Neuronal stem cell (in vitro differentiated cells): ENCODE measurements around the gene ECHDC1.

Experiments used
- DNase-seq: peaks from one replicate; pipeline ENCODE4 v3.0.0-alpha.2; 2013; ENCODE audit warnings: low spot score
- H2AFZ ChIP-seq: one replicate; pipeline ENCODE4 v1.6.1; 2013; ENCODE audit warnings: mild to moderate bottlenecking, low read length, inconsistent platforms
- H2AK5ac ChIP-seq: 2 replicates; pipeline ENCODE4 v1.6.1; 2013; ENCODE audit warnings: low read depth, mild to moderate bottlenecking, inconsistent platforms, low read length, moderate library complexity, mixed read lengths
- H2BK120ac ChIP-seq: 2 replicates; pipeline ENCODE4 v1.6.1; 2013; ENCODE audit warnings: low read depth, mild to moderate bottlenecking, inconsistent platforms, low read length, moderate library complexity, mixed read lengths
- H2BK12ac ChIP-seq: one replicate; pipeline ENCODE4 v1.6.1; 2013; ENCODE audit warnings: low read length, inconsistent platforms
- H2BK15ac ChIP-seq: 2 replicates; pipeline ENCODE4 v1.6.1; 2013; ENCODE audit warnings: mild to moderate bottlenecking, low read length, inconsistent platforms, mixed read lengths
- H2BK5ac ChIP-seq: one replicate; pipeline ENCODE4 v1.6.1; 2013; ENCODE audit warnings: inconsistent platforms, mild to moderate bottlenecking, low read length, moderate library complexity
- H3K14ac ChIP-seq: one replicate; pipeline ENCODE4 v1.6.1; 2013; ENCODE audit warnings: low read length, inconsistent platforms
- H3K18ac ChIP-seq: 2 replicates; pipeline ENCODE4 v1.6.1; 2013; ENCODE audit warnings: low read length, inconsistent platforms
- H3K23ac ChIP-seq: 2 replicates; pipeline ENCODE4 v1.6.1; 2013; ENCODE audit warnings: low read depth, mild to moderate bottlenecking, mixed read lengths, low read length, inconsistent platforms; ENCODE audit not compliant: poor library complexity
- H3K27ac ChIP-seq: replicated peaks from 3 replicates; pipeline ENCODE4 v1.5.1; 2013; ENCODE audit warnings: low read length, inconsistent platforms
- H3K27me3 ChIP-seq, 3 experiments: 2 replicates each; pipeline ENCODE4 v1.6.1; 2013; ENCODE audit warnings: low read length in 3 of 3, mild to moderate bottlenecking in 2 of 3, inconsistent platforms in 1 of 3, low read depth in 1 of 3, mixed read lengths in 1 of 3, moderate library complexity in 1 of 3; ENCODE audit not compliant: control insufficient read depth in 3 of 3, insufficient read depth in 3 of 3
- H3K36me3 ChIP-seq, 2 donors: replicated peaks in 1 of 2; 2 replicates each; pipeline ENCODE4 v1.6.1; 2013; ENCODE audit warnings: low read length in 2 of 2; ENCODE audit not compliant: control insufficient read depth in 2 of 2, insufficient read depth in 2 of 2
- H3K4ac ChIP-seq: 2 replicates; pipeline ENCODE4 v1.6.1; 2013; ENCODE audit warnings: inconsistent platforms, mild to moderate bottlenecking, low read length, moderate library complexity
- H3K4me1 ChIP-seq, 2 donors: 1 replicate in 1 of 2; 2 replicates in 1 of 2; pipeline ENCODE4 v1.6.1; 2013; ENCODE audit warnings: low read length in 2 of 2, low read depth in 1 of 2; ENCODE audit not compliant: control insufficient read depth in 2 of 2, insufficient read depth in 1 of 2
- H3K4me2 ChIP-seq: one replicate; pipeline ENCODE4 v1.6.1; 2013; ENCODE audit warnings: mild to moderate bottlenecking, low read length, inconsistent platforms; ENCODE audit not compliant: insufficient read depth, poor library complexity, severe bottlenecking
- H3K4me3 ChIP-seq, 2 donors: 2 replicates each; pipeline ENCODE4 v1.5.1; 2013; ENCODE audit warnings: low read length in 2 of 2, mild to moderate bottlenecking in 2 of 2, inconsistent platforms in 1 of 2, moderate library complexity in 1 of 2
- H3K79me1 ChIP-seq: one replicate; pipeline ENCODE4 v1.6.1; 2013; ENCODE audit warnings: low read depth, mild to moderate bottlenecking, inconsistent platforms, low read length, moderate library complexity
- H3K9ac ChIP-seq: one replicate; pipeline ENCODE4 v1.6.1; 2013; ENCODE audit warnings: mild to moderate bottlenecking, low read depth, low read length, inconsistent platforms; ENCODE audit not compliant: poor library complexity
- H3K9me3 ChIP-seq, 2 donors: replicated peaks in 1 of 2; 2 replicates each; pipeline versions ENCODE3 to v1.6.1; 2013; ENCODE audit warnings: low read length in 2 of 2, mild to moderate bottlenecking in 2 of 2, inconsistent platforms in 1 of 2, low read depth in 1 of 2, mixed read lengths in 1 of 2, moderate library complexity in 1 of 2; ENCODE audit not compliant: control insufficient read depth in 2 of 2, insufficient read depth in 1 of 2
- H4K8ac ChIP-seq: one replicate; pipeline ENCODE4 v1.6.1; 2013; ENCODE audit warnings: low read depth, mild to moderate bottlenecking, inconsistent platforms, low read length, moderate library complexity
- H4K91ac ChIP-seq: one replicate; pipeline ENCODE4 v1.6.1; 2013; ENCODE audit warnings: low read length, low read depth, mild to moderate bottlenecking, inconsistent platforms; ENCODE audit not compliant: poor library complexity
- WGBS, 2 donors: extraction: QIAGEN DNeasy Blood & Tissue Kit; methylation state at CpG; one replicate each; pipeline ENCODE4 v1.1.7; 2013; ENCODE audit warnings: missing lambda C conversion rate in 2 of 2, mixed read lengths in 1 of 2; ENCODE audit not compliant: insufficient read length in 2 of 2, insufficient replicate concordance in 1 of 2; ENCODE audit errors: extremely low coverage in 2 of 2; 5-methylcytosine and 5-hydroxymethylcytosine counted together

ECHDC1 gene

DNA sequence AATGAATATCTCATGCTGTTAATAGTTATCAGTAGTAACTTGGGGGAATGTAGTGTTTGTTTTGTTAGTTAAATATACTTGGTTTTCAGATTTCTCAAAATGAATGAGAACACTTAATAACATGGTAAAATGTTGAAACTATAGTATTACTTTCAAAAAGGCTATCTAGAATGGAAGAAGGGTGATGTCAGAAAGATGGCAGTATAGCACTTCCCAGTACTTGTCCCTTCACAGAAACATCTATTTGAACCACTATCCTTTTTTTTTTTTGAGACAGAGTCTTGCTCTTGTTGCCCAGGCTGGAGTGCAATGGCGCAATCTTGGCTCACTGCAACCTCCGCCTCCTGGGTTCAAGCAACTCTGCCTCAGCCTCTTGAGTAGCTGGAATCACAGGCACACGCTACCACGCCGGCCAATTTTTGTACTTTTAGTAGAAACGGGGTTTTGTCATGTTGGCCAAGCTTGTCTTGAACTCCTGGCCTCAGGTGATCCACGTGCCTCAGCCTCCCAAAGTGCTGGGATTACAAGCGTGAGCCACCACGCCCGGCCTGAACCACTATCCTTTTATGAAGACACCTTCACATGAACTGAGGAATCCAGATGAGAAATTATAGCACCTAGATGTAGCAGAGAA, 4.7 kb upstream of the ECHDC1 start:
- H3K36me3 ChIP-seq: peaks cover 0 to 14% of the 10 kb centered on the region in 2 donors
- H3K79me1 ChIP-seq: peaks cover 2% of the 10 kb centered on the region
- H3K27me3 ChIP-seq: no peaks in the 10 kb centered on the region
- H3K4me1 ChIP-seq: peaks cover 2 to 3% of the 10 kb centered on the region in 2 donors
- H3K23ac ChIP-seq: no peak overlapping the region
- no peak overlapping the region for H3K14ac ChIP-seq
- no peak for DNase-seq
- H3K4ac ChIP-seq: no peak overlapping the region
- no peak overlapping the region for H3K18ac ChIP-seq
- H2AK5ac ChIP-seq: no peak overlapping the region
- H3K27ac ChIP-seq: no peak overlapping the region
- H3K4me2 ChIP-seq: no peak overlapping the region
- H3K9me3 ChIP-seq: peaks cover 4 to 45% of the 10 kb centered on the region in 2 donors
- H4K8ac ChIP-seq: no peak overlapping the region
- H3K9ac ChIP-seq: no peak overlapping the region
- H4K91ac ChIP-seq: no peak overlapping the region
- H2BK120ac ChIP-seq: no peak overlapping the region
- H2AFZ ChIP-seq: no peak overlapping the region
- WGBS, 2 donors: no CpG with 5 or more reads among the region's 10 CpGs
- no peak overlapping the region for H2BK15ac ChIP-seq
- H3K4me3 ChIP-seq: no peak overlapping the region
- H2BK12ac ChIP-seq: no peak overlapping the region
- no peak overlapping the region for H2BK5ac ChIP-seq

DNA sequence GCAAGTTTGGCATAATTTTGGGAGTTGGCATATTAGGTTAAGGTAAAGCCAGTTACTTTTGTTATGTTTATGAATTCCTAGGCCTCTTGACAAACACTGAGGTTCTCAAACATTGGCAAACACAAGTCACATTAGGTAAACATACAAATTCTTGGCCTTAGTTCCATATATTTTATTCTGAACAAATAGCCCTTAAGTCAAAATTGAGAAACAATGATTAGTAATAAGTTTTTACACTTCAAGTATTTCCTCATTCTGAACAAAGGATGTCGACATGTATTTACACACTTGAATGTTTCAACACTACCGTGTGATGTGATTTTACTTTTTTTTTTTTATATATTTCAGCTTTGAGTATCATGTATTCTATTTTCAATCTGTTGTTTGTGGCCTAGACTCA, 3.8 kb upstream of the ECHDC1 start:
- Histone ChIP-seq H3K4me2 (no peak overlapping the region), H3K9ac (no peak overlapping the region), H2BK12ac (no peak overlapping the region), H4K8ac (no peak overlapping the region), H3K36me3 (peaks cover 0 to 14% of the 10 kb centered on the region in 2 donors), H2AFZ (no peak overlapping the region), H3K14ac (no peak overlapping the region), H4K91ac (no peak overlapping the region), H3K23ac (no peak overlapping the region), H2BK5ac (no peak overlapping the region), H2BK120ac (no peak overlapping the region), H3K4ac (no peak overlapping the region), H2BK15ac (no peak overlapping the region), H3K4me3 (no peak overlapping the region), H3K9me3 (peaks cover 4 to 42% of the 10 kb centered on the region in 2 donors), H3K27me3 (no peaks in the 10 kb centered on the region), H3K27ac (no peak overlapping the region), H2AK5ac (no peak overlapping the region), H3K4me1 (peaks cover 2 to 3% of the 10 kb centered on the region in 2 donors), H3K18ac (no peak overlapping the region), H3K79me1 (peaks cover 2% of the 10 kb centered on the region)
- DNase-seq: no peak
- WGBS, 2 donors: no CpG with 5 or more reads among the region's 2 CpGs

GRCh38 chr6:127345521-127345920, 2.1 kb upstream of the ECHDC1 start:
- Histone ChIP-seq H3K79me1 (peaks cover 2% of the 10 kb centered on the region), H3K27ac (no peak overlapping the region), H4K8ac (no peak overlapping the region), H3K23ac (no peak overlapping the region), H3K18ac (no peak overlapping the region), H2BK12ac (no peak overlapping the region), H3K36me3 (peaks cover 1 to 28% of the 10 kb centered on the region in 2 donors), H3K27me3 (no peaks in the 10 kb centered on the region), H3K9me3 (peaks cover 4 to 41% of the 10 kb centered on the region in 2 donors), H4K91ac (no peak overlapping the region), H2AFZ (no peak overlapping the region), H3K14ac (no peak overlapping the region), H2BK15ac (no peak overlapping the region), H2BK120ac (no peak overlapping the region), H3K4me3 (no peak overlapping the region), H3K4me1 (peaks cover 6 to 17% of the 10 kb centered on the region in 2 donors), H3K4me2 (no peak overlapping the region), H3K4ac (no peak overlapping the region), H2AK5ac (no peak overlapping the region), H3K9ac (no peak overlapping the region), H2BK5ac (no peak overlapping the region)
- no peak for DNase-seq

DNA sequence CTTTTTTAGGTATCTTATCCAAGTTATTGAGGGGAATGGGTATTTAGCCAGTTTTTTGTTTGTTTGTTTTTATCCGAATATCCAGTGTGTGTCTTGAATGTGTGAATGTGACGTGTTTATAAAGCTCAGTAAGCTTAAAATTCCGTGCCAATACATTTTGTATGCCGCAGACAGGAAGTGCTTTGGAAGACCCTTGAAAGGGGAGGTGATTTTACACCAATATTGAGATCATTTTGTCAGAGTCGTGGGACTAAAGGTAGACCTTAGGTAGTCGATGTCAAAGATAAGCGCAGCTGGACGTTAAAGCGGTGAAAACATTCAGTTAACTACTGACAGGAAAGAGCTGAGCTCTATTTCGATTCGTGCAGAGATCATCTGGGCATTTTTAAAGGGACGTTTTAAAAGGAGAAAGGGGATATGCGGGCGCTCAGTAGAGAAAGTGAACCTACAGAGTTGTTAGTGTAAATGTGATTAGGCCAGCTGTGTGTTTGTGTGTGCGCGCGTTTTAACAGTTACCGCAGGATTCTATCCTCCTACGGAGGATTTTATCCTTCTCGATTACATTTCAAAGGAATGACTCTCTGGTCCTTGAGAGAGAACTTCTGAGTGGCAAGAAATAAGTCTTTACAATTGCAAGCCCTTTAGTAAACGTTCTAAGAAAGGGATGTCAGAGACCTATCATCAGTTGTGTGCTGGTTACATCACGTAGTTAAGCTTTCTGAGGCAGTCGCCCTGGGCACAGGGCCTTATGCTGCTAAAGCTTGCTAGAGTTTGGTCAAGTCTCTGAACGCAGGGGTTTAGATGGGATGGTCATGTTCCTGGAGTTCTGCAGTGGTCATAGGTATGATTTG, 625 bp upstream of the ECHDC1 start:
- H3K36me3 ChIP-seq: peaks cover 1 to 38% of the 10 kb centered on the region in 2 donors
- H3K79me1 ChIP-seq: peaks cover 2% of the 10 kb centered on the region
- H3K27ac ChIP-seq: peak overlapping the region; percentile 87
- no peak overlapping the region for H2BK5ac ChIP-seq
- H3K9me3 ChIP-seq: peaks cover 2 to 26% of the 10 kb centered on the region in 2 donors
- H3K18ac ChIP-seq: peak overlapping the region; percentile 74
- H3K27me3 ChIP-seq: no peaks in the 10 kb centered on the region
- no CpG with 5 or more reads among the region's 24 CpGs for WGBS, 2 donors
- H3K14ac ChIP-seq: no peak overlapping the region
- DNase-seq: peak; percentile 3
- peaks cover 6 to 23% of the 10 kb centered on the region in 2 donors for H3K4me1 ChIP-seq
- H2BK15ac ChIP-seq: no peak overlapping the region
- H3K23ac ChIP-seq: no peak overlapping the region
- H2BK120ac ChIP-seq: no peak overlapping the region
- H4K8ac ChIP-seq: no peak overlapping the region
- no peak overlapping the region for H4K91ac ChIP-seq
- no peak overlapping the region for H3K4ac ChIP-seq
- H2AK5ac ChIP-seq: no peak overlapping the region
- peak overlapping the region; percentile 78 for H3K9ac ChIP-seq
- H3K4me3 ChIP-seq: peak overlapping the region; percentile 74 to 88
- no peak overlapping the region for H2BK12ac ChIP-seq
- peak overlapping the region; percentile 82 for H2AFZ ChIP-seq
- H3K4me2 ChIP-seq: peak overlapping the region; percentile 63
